Esophagus squamous epithelium (tissue), 4 donors: Measurements from ENCODE around the gene PLPP4.

Source experiments
- POLR2A ChIP-seq, 4 donors: fragments of 450-650 bp; IDR thresholded peaks; one replicate each; pipeline ENCODE4 v1.6.1; 2017; ENCODE audit warnings: antibody characterized with exemption in 4 of 4, mild to moderate bottlenecking in 4 of 4, moderate library complexity in 3 of 4
- TF ChIP-seq, protein P1 (sequence below), 6 experiments: fragments of 450-650 bp in 4 of 6; fragments of 200-600 bp in 2 of 6; sonication (generic) in 2 of 6; IDR thresholded peaks; one replicate each; pipeline ENCODE4 v1.5.1; 2016 to 2019; ENCODE audit warnings: antibody characterized with exemption in 6 of 6, mild to moderate bottlenecking in 4 of 6, moderate library complexity in 4 of 6

DNA sequence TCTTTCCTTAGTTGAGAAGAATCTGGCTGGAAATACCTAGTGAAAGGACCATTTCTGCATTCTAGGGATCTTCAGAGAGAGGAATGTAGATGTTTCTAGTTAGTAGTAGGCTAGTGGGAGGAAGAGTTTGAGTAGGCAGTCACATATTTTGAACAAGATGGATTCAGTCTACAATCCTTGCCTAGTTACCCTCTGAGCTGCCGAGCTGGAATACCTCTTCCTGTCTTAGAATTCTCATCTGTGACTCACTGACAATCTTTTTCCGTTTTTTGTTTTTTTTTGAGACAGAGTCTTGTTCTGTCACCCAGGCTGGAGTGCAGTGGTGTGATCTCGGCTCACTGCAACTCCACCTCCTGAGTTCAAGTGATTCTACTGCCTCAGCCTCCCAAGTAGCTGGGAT is 30.7 kb upstream of the PLPP4 start:
- TF ChIP-seq, protein P1, sequence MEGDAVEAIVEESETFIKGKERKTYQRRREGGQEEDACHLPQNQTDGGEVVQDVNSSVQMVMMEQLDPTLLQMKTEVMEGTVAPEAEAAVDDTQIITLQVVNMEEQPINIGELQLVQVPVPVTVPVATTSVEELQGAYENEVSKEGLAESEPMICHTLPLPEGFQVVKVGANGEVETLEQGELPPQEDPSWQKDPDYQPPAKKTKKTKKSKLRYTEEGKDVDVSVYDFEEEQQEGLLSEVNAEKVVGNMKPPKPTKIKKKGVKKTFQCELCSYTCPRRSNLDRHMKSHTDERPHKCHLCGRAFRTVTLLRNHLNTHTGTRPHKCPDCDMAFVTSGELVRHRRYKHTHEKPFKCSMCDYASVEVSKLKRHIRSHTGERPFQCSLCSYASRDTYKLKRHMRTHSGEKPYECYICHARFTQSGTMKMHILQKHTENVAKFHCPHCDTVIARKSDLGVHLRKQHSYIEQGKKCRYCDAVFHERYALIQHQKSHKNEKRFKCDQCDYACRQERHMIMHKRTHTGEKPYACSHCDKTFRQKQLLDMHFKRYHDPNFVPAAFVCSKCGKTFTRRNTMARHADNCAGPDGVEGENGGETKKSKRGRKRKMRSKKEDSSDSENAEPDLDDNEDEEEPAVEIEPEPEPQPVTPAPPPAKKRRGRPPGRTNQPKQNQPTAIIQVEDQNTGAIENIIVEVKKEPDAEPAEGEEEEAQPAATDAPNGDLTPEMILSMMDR (IDR thresholded peaks at IDR 0.05), result no peak
- TF ChIP-seq POLR2A (IDR thresholded peaks at IDR 0.05), result no peak
